ENCODE measurements around the gene DBN1.

DBN1 gene

GRCh38 chr5:177468685-177469628, 4.5 kb downstream of the DBN1 start:
- Histone ChIP-seq H3K36me3 (ENCODE audit: insufficient read depth, low read length) (peaks cover 44% of the 10 kb centered on the region), H3K4me2 (ENCODE audit: low read length) (no peak overlapping the region), H3K4me3 (ENCODE audit: low read length) (no peak overlapping the region), H3K9me3 (replicated peaks; ENCODE audit: low read length) (peaks cover 4% of the 10 kb centered on the region), H3K27me3 (ENCODE audit: control insufficient read depth, insufficient read depth, low read length) (no peaks in the 10 kb centered on the region), H3K9ac (ENCODE audit: low read depth, low read length) (no peak overlapping the region), H3K4me1 (ENCODE audit: control insufficient read depth, insufficient read depth, low read length) (peaks cover 40% of the 10 kb centered on the region)

GRCh38 chr5:177468329-177468684, 5.1 kb downstream of the DBN1 start:
- H3K36me3 ChIP-seq (ENCODE audit: insufficient read depth, low read length) = peaks cover 49% of the 10 kb centered on the region
- H3K9ac ChIP-seq (ENCODE audit: low read depth, low read length) = no peak overlapping the region
- no peaks in the 10 kb centered on the region for H3K27me3 ChIP-seq (ENCODE audit: control insufficient read depth, insufficient read depth, low read length)
- no peak overlapping the region for H3K4me2 ChIP-seq (ENCODE audit: low read length)
- H3K4me3 ChIP-seq (ENCODE audit: low read length) = no peak overlapping the region
- H3K4me1 ChIP-seq (ENCODE audit: control insufficient read depth, insufficient read depth, low read length) = peaks cover 40% of the 10 kb centered on the region
- H3K9me3 ChIP-seq (replicated peaks; ENCODE audit: low read length) = peaks cover 4% of the 10 kb centered on the region

- Histone ChIP-seq H3K9ac (ENCODE audit: low read depth, low read length) (no peak overlapping the region), H3K4me1 (ENCODE audit: control insufficient read depth, insufficient read depth, low read length) (peaks cover 40% of the 10 kb centered on the region), H3K36me3 (ENCODE audit: insufficient read depth, low read length) (peaks cover 55% of the 10 kb centered on the region), H3K27me3 (ENCODE audit: control insufficient read depth, insufficient read depth, low read length) (no peaks in the 10 kb centered on the region), H3K4me2 (ENCODE audit: low read length) (no peak overlapping the region), H3K9me3 (replicated peaks; ENCODE audit: low read length) (peaks cover 4% of the 10 kb centered on the region), H3K4me3 (ENCODE audit: low read length) (no peak overlapping the region)
Observed at GRCh38 chr5:177467436-177467835, 6.0 kb downstream of the DBN1 start.

- H3K4me3 ChIP-seq (ENCODE audit: low read length) = no peak overlapping the region
- H3K36me3 ChIP-seq (ENCODE audit: insufficient read depth, low read length) = peaks cover 59% of the 10 kb centered on the region
- no peak overlapping the region for H3K9ac ChIP-seq (ENCODE audit: low read depth, low read length)
- H3K4me2 ChIP-seq (ENCODE audit: low read length) = no peak overlapping the region
- peaks cover 35% of the 10 kb centered on the region for H3K4me1 ChIP-seq (ENCODE audit: control insufficient read depth, insufficient read depth, low read length)
- no peaks in the 10 kb centered on the region for H3K27me3 ChIP-seq (ENCODE audit: control insufficient read depth, insufficient read depth, low read length)
- H3K9me3 ChIP-seq (replicated peaks; ENCODE audit: low read length) = peaks cover 4% of the 10 kb centered on the region
Observed at GRCh38 chr5:177466861-177467260, 6.6 kb downstream of the DBN1 start.

GRCh38 chr5:177465044-177465443, 8.4 kb downstream of the DBN1 start:
- no peak overlapping the region for H3K9ac ChIP-seq (ENCODE audit: low read depth, low read length)
- no peak overlapping the region for H3K4me2 ChIP-seq (ENCODE audit: low read length)
- H3K4me1 ChIP-seq (ENCODE audit: control insufficient read depth, insufficient read depth, low read length) = peaks cover 17% of the 10 kb centered on the region
- H3K4me3 ChIP-seq (ENCODE audit: low read length) = no peak overlapping the region
- peaks cover 62% of the 10 kb centered on the region for H3K36me3 ChIP-seq (ENCODE audit: insufficient read depth, low read length)
- H3K27me3 ChIP-seq (ENCODE audit: control insufficient read depth, insufficient read depth, low read length) = no peaks in the 10 kb centered on the region
- peaks cover 4% of the 10 kb centered on the region for H3K9me3 ChIP-seq (replicated peaks; ENCODE audit: low read length)

GRCh38 chr5:177462021-177462670, 11.3 kb downstream of the DBN1 start:
- no peak overlapping the region for H3K9ac ChIP-seq (ENCODE audit: low read depth, low read length)
- peaks cover 70% of the 10 kb centered on the region for H3K36me3 ChIP-seq (ENCODE audit: insufficient read depth, low read length)
- H3K4me1 ChIP-seq (ENCODE audit: control insufficient read depth, insufficient read depth, low read length) = peaks cover 3% of the 10 kb centered on the region
- no peak overlapping the region for H3K4me3 ChIP-seq (ENCODE audit: low read length)
- peaks cover 4% of the 10 kb centered on the region for H3K9me3 ChIP-seq (replicated peaks; ENCODE audit: low read length)
- no peak overlapping the region for H3K4me2 ChIP-seq (ENCODE audit: low read length)
- no peaks in the 10 kb centered on the region for H3K27me3 ChIP-seq (ENCODE audit: control insufficient read depth, insufficient read depth, low read length)

GRCh38 chr5:177459819-177460628, 13.4 kb downstream of the DBN1 start:
- no peak overlapping the region for H3K4me3 ChIP-seq (ENCODE audit: low read length)
- H3K4me2 ChIP-seq (ENCODE audit: low read length) = no peak overlapping the region
- no peaks in the 10 kb centered on the region for H3K27me3 ChIP-seq (ENCODE audit: control insufficient read depth, insufficient read depth, low read length)
- peaks cover 23% of the 10 kb centered on the region for H3K4me1 ChIP-seq (ENCODE audit: control insufficient read depth, insufficient read depth, low read length)
- no peaks in the 10 kb centered on the region for H3K9me3 ChIP-seq (replicated peaks; ENCODE audit: low read length)
- H3K36me3 ChIP-seq (ENCODE audit: insufficient read depth, low read length) = peaks cover 56% of the 10 kb centered on the region
- no peak overlapping the region for H3K9ac ChIP-seq (ENCODE audit: low read depth, low read length)

GRCh38 chr5:177459357-177459756, 14.1 kb downstream of the DBN1 start:
- H3K36me3 ChIP-seq (ENCODE audit: insufficient read depth, low read length) = peaks cover 55% of the 10 kb centered on the region
- H3K27me3 ChIP-seq (ENCODE audit: control insufficient read depth, insufficient read depth, low read length) = no peaks in the 10 kb centered on the region
- no peak overlapping the region for H3K4me3 ChIP-seq (ENCODE audit: low read length)
- no peak overlapping the region for H3K9ac ChIP-seq (ENCODE audit: low read depth, low read length)
- no peaks in the 10 kb centered on the region for H3K9me3 ChIP-seq (replicated peaks; ENCODE audit: low read length)
- no peak overlapping the region for H3K4me2 ChIP-seq (ENCODE audit: low read length)
- peaks cover 26% of the 10 kb centered on the region for H3K4me1 ChIP-seq (ENCODE audit: control insufficient read depth, insufficient read depth, low read length)

GRCh38 chr5:177458912-177459350, 14.5 kb downstream of the DBN1 start:
- Histone ChIP-seq H3K9me3 (replicated peaks; ENCODE audit: low read length) (no peaks in the 10 kb centered on the region), H3K4me2 (ENCODE audit: low read length) (no peak overlapping the region), H3K4me3 (ENCODE audit: low read length) (no peak overlapping the region), H3K36me3 (ENCODE audit: insufficient read depth, low read length) (peaks cover 55% of the 10 kb centered on the region), H3K27me3 (ENCODE audit: control insufficient read depth, insufficient read depth, low read length) (no peaks in the 10 kb centered on the region), H3K9ac (ENCODE audit: low read depth, low read length) (no peak overlapping the region), H3K4me1 (ENCODE audit: control insufficient read depth, insufficient read depth, low read length) (peaks cover 30% of the 10 kb centered on the region)

- Histone ChIP-seq H3K36me3 (ENCODE audit: insufficient read depth, low read length) (peaks cover 48% of the 10 kb centered on the region), H3K4me2 (ENCODE audit: low read length) (no peak overlapping the region), H3K9me3 (replicated peaks; ENCODE audit: low read length) (no peaks in the 10 kb centered on the region), H3K9ac (ENCODE audit: low read depth, low read length) (no peak overlapping the region), H3K27me3 (ENCODE audit: control insufficient read depth, insufficient read depth, low read length) (no peaks in the 10 kb centered on the region), H3K4me3 (ENCODE audit: low read length) (no peak overlapping the region), H3K4me1 (ENCODE audit: control insufficient read depth, insufficient read depth, low read length) (peaks cover 33% of the 10 kb centered on the region)
Observed at GRCh38 chr5:177457852-177458681, 15.4 kb downstream of the DBN1 start.
